ENCODE data around the gene OSBP. TPM values are rescaled to one million over a fixed set of nuclear protein-coding genes. Genes with fewer than 3 reads are reported as not detected.

The OSBP gene
- total RNA-seq, 2 donors from 2014 or later, result 28.5 to 30.3 TPM

DNA sequence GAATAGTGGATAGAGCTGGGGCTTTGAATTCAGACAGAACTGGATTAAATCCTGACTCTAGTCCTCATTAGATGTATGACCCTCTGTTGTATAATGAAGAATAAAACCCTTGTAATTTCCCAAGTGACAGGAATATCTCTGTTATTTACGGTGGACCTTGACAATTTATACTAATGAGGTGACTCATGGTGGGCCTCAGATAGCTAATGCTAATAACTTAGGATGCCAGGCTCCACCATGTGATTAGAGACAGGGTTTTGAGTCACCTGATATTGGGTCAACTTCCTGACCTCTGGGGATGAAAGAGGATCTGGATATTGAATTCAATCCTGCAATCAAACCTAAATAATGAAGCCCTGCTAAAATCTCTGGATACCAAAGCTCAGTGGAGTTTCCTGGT lies 33.6 kb downstream of the OSBP start:
- Histone ChIP-seq H3K27me3 (no peaks in the 10 kb centered on the region), H3K4me1 (peaks cover 6% of the 10 kb centered on the region), H3K36me3 (replicated peaks in 1 of 2; ENCODE audit: insufficient read depth in 1 of 2, low read depth in 2 of 2) (peaks cover 12 to 32% of the 10 kb centered on the region in 2 donors), H3K9me3 (no peaks in the 10 kb centered on the region), H3K27ac (no peak overlapping the region), H3K4me3 (no peak overlapping the region)
- intact Hi-C loops (cut with DNase I), result no loop called here
- 22 to 41% methylated on average over 1 of the region's 1 CpG for WGBS, 2 donors
- TF ChIP-seq POLR2A (IDR thresholded peaks at IDR 0.05) (no peak), CTCF (IDR thresholded peaks at IDR 0.05) (no peak)
- DNase-seq (no peak), ATAC-seq (no peak)

- H3K4me3 ChIP-seq, result no peak overlapping the region
- intact Hi-C loops (cut with DNase I), result no loop called here
- H3K4me1 ChIP-seq, result peaks cover 6% of the 10 kb centered on the region
- H3K36me3 ChIP-seq (replicated peaks in 1 of 2; ENCODE audit: insufficient read depth in 1 of 2, low read depth in 2 of 2), result peaks cover 16 to 47% of the 10 kb centered on the region in 2 donors
- TF ChIP-seq POLR2A (IDR thresholded peaks at IDR 0.05) (no peak), CTCF (IDR thresholded peaks at IDR 0.05) (no peak)
- no peak for ATAC-seq
- H3K27me3 ChIP-seq, result no peaks in the 10 kb centered on the region
- no peaks in the 10 kb centered on the region for H3K9me3 ChIP-seq
- no peak overlapping the region for H3K27ac ChIP-seq
- 89 to 100% methylated on average over 1 of the region's 1 CpG for WGBS, 2 donors
- DNase-seq, result no peak
Observed at GRCh38 chr11:59578369-59578768, 37.2 kb downstream of the OSBP start.

DNA sequence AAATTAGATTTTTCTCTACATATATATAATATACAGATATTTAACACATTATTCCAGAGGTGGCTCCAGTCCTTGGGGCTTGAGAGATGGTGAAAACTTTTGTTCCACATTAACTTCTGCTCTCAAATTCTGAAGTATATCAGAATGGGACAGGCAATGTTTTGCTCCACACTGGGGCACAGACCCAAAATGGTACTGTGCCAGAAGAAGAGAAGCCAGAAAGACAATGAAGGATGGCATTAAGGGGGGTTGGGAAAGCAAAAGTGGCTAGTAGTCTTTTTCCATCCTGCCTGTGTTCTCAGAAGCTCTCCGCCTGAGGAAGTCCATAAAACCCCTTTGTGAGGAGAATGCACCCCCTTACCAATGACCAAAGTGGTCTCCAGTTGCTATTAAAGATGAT lies 40.1 kb downstream of the OSBP start:
- no peak for ATAC-seq
- no peak overlapping the region for H3K27ac ChIP-seq
- no peaks in the 10 kb centered on the region for H3K9me3 ChIP-seq
- 100% methylated on average over 1 of the region's 1 CpG for WGBS, 2 donors
- no peak for DNase-seq
- intact Hi-C loops (cut with DNase I), result no loop called here
- H3K4me1 ChIP-seq, result no peaks in the 10 kb centered on the region
- H3K36me3 ChIP-seq (replicated peaks in 1 of 2; ENCODE audit: insufficient read depth in 1 of 2, low read depth in 2 of 2), result peaks cover 16 to 41% of the 10 kb centered on the region in 2 donors
- no peak overlapping the region for H3K4me3 ChIP-seq
- no peaks in the 10 kb centered on the region for H3K27me3 ChIP-seq
- TF ChIP-seq CTCF (IDR thresholded peaks at IDR 0.05), result no peak
- TF ChIP-seq POLR2A (IDR thresholded peaks at IDR 0.05), result no peak

DNA sequence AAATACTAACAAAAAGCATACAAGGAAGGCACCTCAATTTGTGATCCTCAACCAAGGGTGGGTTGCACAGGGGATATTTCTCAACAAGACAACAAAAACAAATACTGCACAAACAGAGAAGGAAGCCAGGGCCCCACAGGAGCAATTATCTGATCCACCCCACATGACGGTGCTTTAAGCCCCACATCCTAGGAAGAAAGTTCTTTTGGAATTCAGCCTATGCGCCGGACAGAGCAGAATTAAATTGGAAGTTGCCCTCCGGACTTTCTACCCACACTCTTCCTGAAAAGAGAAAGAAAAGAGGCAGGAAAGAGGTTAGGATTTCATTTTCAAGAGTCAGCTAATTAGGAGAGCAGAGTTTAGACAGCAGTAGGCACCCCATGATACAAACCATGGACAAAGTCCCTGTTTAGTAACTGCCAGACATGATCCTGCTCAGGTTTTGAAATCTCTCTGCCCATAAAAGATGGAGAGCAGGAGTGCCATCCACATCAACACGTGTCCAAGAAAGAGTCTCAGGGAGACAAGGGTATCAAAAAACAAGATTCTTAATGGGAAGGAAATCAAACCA lies 40.6 kb downstream of the OSBP start:
- WGBS, 2 donors, result 76 to 85% methylated on average over 5 of the region's 5 CpGs
- intact Hi-C loops (cut with DNase I), result no loop called here
- Histone ChIP-seq H3K36me3 (replicated peaks in 1 of 2; ENCODE audit: insufficient read depth in 1 of 2, low read depth in 2 of 2) (peaks cover 11 to 37% of the 10 kb centered on the region in 2 donors), H3K9me3 (no peaks in the 10 kb centered on the region), H3K27me3 (no peaks in the 10 kb centered on the region), H3K27ac (no peak overlapping the region), H3K4me3 (no peak overlapping the region), H3K4me1 (no peaks in the 10 kb centered on the region)
- TF ChIP-seq CTCF (IDR thresholded peaks at IDR 0.05) (no peak), POLR2A (IDR thresholded peaks at IDR 0.05) (no peak)
- DNase-seq (no peak), ATAC-seq (no peak)

DNA sequence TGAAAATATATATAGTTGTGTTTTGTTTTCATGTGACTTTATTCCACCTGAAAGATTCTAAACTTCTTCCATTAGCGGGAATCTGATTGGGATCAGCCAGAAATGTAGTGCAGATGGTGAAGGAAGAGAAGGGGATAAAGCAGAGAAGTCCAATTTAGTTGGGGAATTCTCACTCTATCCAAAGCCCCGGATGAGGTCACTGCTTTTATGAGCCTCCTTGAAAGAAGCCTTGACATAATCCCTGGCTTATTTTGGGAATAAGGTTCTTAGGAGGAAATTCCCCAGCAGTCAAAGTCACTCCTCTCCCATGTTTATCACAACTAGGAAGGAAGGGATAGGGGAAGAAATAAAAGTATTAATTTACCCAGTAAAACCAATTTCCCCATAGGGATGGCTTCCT lies 41.1 kb downstream of the OSBP start:
- H3K36me3 ChIP-seq (replicated peaks in 1 of 2; ENCODE audit: insufficient read depth in 1 of 2, low read depth in 2 of 2), result peaks cover 7 to 32% of the 10 kb centered on the region in 2 donors
- H3K9me3 ChIP-seq, result no peaks in the 10 kb centered on the region
- H3K27me3 ChIP-seq, result no peaks in the 10 kb centered on the region
- DNase-seq, result no peak
- H3K4me1 ChIP-seq, result no peaks in the 10 kb centered on the region
- H3K27ac ChIP-seq, result no peak overlapping the region
- no peak for ATAC-seq
- intact Hi-C loops (cut with DNase I), result no loop called here
- H3K4me3 ChIP-seq, result no peak overlapping the region
- no peak for TF ChIP-seq CTCF (IDR thresholded peaks at IDR 0.05)
- TF ChIP-seq POLR2A (IDR thresholded peaks at IDR 0.05), result no peak
- WGBS, 2 donors, result 75 to 76% methylated on average over 2 of the region's 2 CpGs

All from body of pancreas (tissue), 4 donors.